Endometrial microvascular endothelial cells (primary cell): Measurements from ENCODE around the gene SETD1B. TPM values are rescaled to one million over a fixed set of nuclear protein-coding genes. Genes with fewer than 3 reads are reported as not detected.
"Not testable (repeated sequence)": the region's sequence is repeated elsewhere in the genome, so short reads cannot be mapped to it uniquely, and the experiment has no call there.

Experiments
- in situ Hi-C: cut with HindIII; loops from 2 replicates; pipeline ENCODE4 v1.10.0; 2017; ENCODE audit warnings: low sequenced_read_pairs, low pct_unique_long_range_greater_than_20kb; ENCODE audit errors: inconsistent ontology term
- total RNA-seq: library from RNA; depleted of rRNA; stranded (reverse); fragments of >200 nt; gene quantifications from one replicate; pipeline ENCODE4 v1.2.3, GENCODE V29; 2015; ENCODE audit errors: inconsistent ontology term

SETD1B gene
- total RNA-seq, 1 donor from 2014 or later, result 5.8 TPM

- in situ Hi-C loops, result no loop called here
Observed at GRCh38 chr12:121839106-121839992, 35.5 kb downstream of the SETD1B start.

GRCh38 chr12:121839993-121840761 lies 36.4 kb downstream of the SETD1B start:
- in situ Hi-C loops, result no loop called here

- in situ Hi-C loops, result no loop called here
Observed at GRCh38 chr12:121843236-121843982, 39.6 kb downstream of the SETD1B start.

GRCh38 chr12:121845701-121846100 lies 41.9 kb downstream of the SETD1B start:
- in situ Hi-C loops, result no loop called here

- in situ Hi-C loops, result no loop called here
Observed at GRCh38 chr12:121849211-121849610, 45.4 kb downstream of the SETD1B start.

GRCh38 chr12:121849665-121850064 lies 45.9 kb downstream of the SETD1B start:
- in situ Hi-C loops, result no loop called here

GRCh38 chr12:121852392-121852791 lies 48.6 kb downstream of the SETD1B start:
- in situ Hi-C loops, result not testable (repeated sequence)

- in situ Hi-C loops, result no loop called here
Observed at GRCh38 chr12:121857322-121858246, 53.8 kb downstream of the SETD1B start.

- in situ Hi-C loops, result no loop called here
Observed at GRCh38 chr12:121858318-121858661, 54.5 kb downstream of the SETD1B start.

GRCh38 chr12:121858662-121859572 lies 55.1 kb downstream of the SETD1B start, which contains the start of gene HPD:
TSS of gene HPD (minus strand) at chr12:121858859. CDS start at chr12:121858823, 36 bp downstream.
- in situ Hi-C loops, result no loop called here

GRCh38 chr12:121860257-121860656 lies 56.4 kb downstream of the SETD1B start:
- in situ Hi-C loops, result no loop called here

GRCh38 chr12:121860699-121861098 lies 56.9 kb downstream of the SETD1B start:
- in situ Hi-C loops, result not testable (repeated sequence)

- in situ Hi-C loops, result no loop called here
Observed at GRCh38 chr12:121861636-121862254, 57.9 kb downstream of the SETD1B start.

- in situ Hi-C loops, result no loop called here
Observed at GRCh38 chr12:121866331-121866730, 62.5 kb downstream of the SETD1B start.

- in situ Hi-C loops, result not testable (repeated sequence)
Observed at GRCh38 chr12:121869229-121869628, 65.4 kb downstream of the SETD1B start.

GRCh38 chr12:121871467-121871866 lies 67.7 kb downstream of the SETD1B start:
- in situ Hi-C loops, result no loop called here
